Hepatocyte (in vitro differentiated cells): Measurements from ENCODE around the gene CHD6. TPM values are rescaled to one million over a fixed set of nuclear protein-coding genes. Genes with fewer than 3 reads are reported as not detected.

Experiments
- DNase-seq: peaks from one replicate; pipeline ENCODE4 v3.0.0-alpha.2; 2016; ENCODE audit warnings: low spot score
- H2AFZ ChIP-seq: fragments of 200-600 bp; sonication (generic); 2 replicates; pipeline ENCODE4 v1.6.0; 2016; ENCODE audit warnings: antibody characterized with exemption, mild to moderate bottlenecking
- H3K27ac ChIP-seq: fragments of 200-600 bp; sonication (generic); 2 replicates; pipeline ENCODE4 v1.5.1; 2016; ENCODE audit warnings: mild to moderate bottlenecking
- H3K27me3 ChIP-seq: fragments of 200-600 bp; sonication (generic); 2 replicates; pipeline ENCODE4 v1.6.1; 2016
- H3K36me3 ChIP-seq: fragments of 200-600 bp; sonication (generic); replicated peaks from 2 replicates; pipeline ENCODE4 v1.5.1; 2016; ENCODE audit warnings: low read depth; ENCODE audit not compliant: insufficient read depth
- H3K4me1 ChIP-seq: fragments of 200-600 bp; sonication (generic); 2 replicates; pipeline ENCODE4 v1.5.1; 2016; ENCODE audit warnings: mild to moderate bottlenecking, moderate library complexity; ENCODE audit not compliant: insufficient read depth
- H3K4me2 ChIP-seq: fragments of 200-600 bp; sonication (generic); 2 replicates; pipeline ENCODE4 v1.6.0; 2016
- H3K4me3 ChIP-seq: fragments of 200-600 bp; sonication (generic); 2 replicates; pipeline ENCODE4 v1.5.1; 2016; ENCODE audit warnings: mild to moderate bottlenecking
- H3K79me2 ChIP-seq: fragments of 200-600 bp; sonication (generic); 2 replicates; pipeline ENCODE4 v1.6.0; 2017; ENCODE audit warnings: mild to moderate bottlenecking
- H3K9me2 ChIP-seq: fragments of 200-600 bp; sonication (generic); replicated peaks from 2 replicates; pipeline ENCODE4 v1.6.0; 2017; ENCODE audit warnings: mild to moderate bottlenecking; ENCODE audit not compliant: insufficient read depth
- H3K9me3 ChIP-seq: fragments of 200-600 bp; sonication (generic); 2 replicates; pipeline ENCODE4 v1.5.1; 2016; ENCODE audit warnings: low read depth, mild to moderate bottlenecking
- H4K20me1 ChIP-seq: fragments of 200-600 bp; sonication (generic); 2 replicates; pipeline ENCODE4 v1.6.0; 2016; ENCODE audit warnings: mild to moderate bottlenecking; ENCODE audit not compliant: insufficient read depth, poor library complexity, severe bottlenecking
- CTCF ChIP-seq: fragments of 200-600 bp; sonication (generic); IDR thresholded peaks from 2 replicates; pipeline ENCODE4 v1.5.1; 2016; ENCODE audit warnings: antibody characterized with exemption, mild to moderate bottlenecking; ENCODE audit not compliant: poor library complexity
- EZH2 ChIP-seq: fragments of 200-600 bp; sonication (generic); IDR thresholded peaks from 2 replicates; pipeline ENCODE4 v1.6.1; 2016; ENCODE audit warnings: antibody characterized with exemption, mild to moderate bottlenecking, borderline replicate concordance
- EZH2phosphoT487 ChIP-seq: fragments of 200-600 bp; sonication (generic); IDR thresholded peaks from one replicate; pipeline ENCODE4 v1.6.1; 2018; ENCODE audit warnings: antibody characterized with exemption, mild to moderate bottlenecking, low read depth, moderate library complexity; ENCODE audit not compliant: unreplicated experiment, severe bottlenecking
- WGBS: methylation state at CpG from one replicate; pipeline ENCODE4 v1.1.6; 2016; ENCODE audit warnings: low lambda C conversion rate; ENCODE audit errors: missing lambda C conversion rate; 5-methylcytosine and 5-hydroxymethylcytosine counted together
- polyA plus RNA-seq: library from polyadenylated mRNA; unstranded; fragments of >200 nt; fragmentation: Nextera tagmentation; extraction: Ambion mirVana; gene quantifications from 2 replicates; pipeline ENCODE4 v1.2.1, GENCODE V29; 2016
- total RNA-seq: library from RNA; depleted of rRNA; stranded (reverse); fragments of >200 nt; gene quantifications from 2 replicates; pipeline ENCODE4 v1.2.3, GENCODE V29; 2014

CHD6 gene
- total and polyA plus RNA-seq, 2 experiments from 2014 or later, result 31.0 to 56.0 TPM

- Histone ChIP-seq H3K27me3 (no peaks in the 10 kb centered on the region), H2AFZ (no peak overlapping the region), H3K9me2 (no peaks in the 10 kb centered on the region), H3K79me2 (no peaks in the 10 kb centered on the region), H3K4me3 (no peak overlapping the region), H3K4me2 (no peak overlapping the region), H3K9me3 (no peaks in the 10 kb centered on the region), H3K27ac (peak overlapping the region; percentile 45), H4K20me1 (no peaks in the 10 kb centered on the region), H3K4me1 (peaks cover 22% of the 10 kb centered on the region), H3K36me3 (peaks cover 6% of the 10 kb centered on the region)
- no peak for DNase-seq
- WGBS, result 83% methylated on average over 11 of the region's 11 CpGs
- no peak for TF ChIP-seq EZH2phosphoT487
- TF ChIP-seq CTCF, result no peak
- no peak for TF ChIP-seq EZH2
Observed at GRCh38 chr20:41426086-41426830, 191.9 kb downstream of the CHD6 start.

GRCh38 chr20:41425180-41425884 is 192.8 kb downstream of the CHD6 start:
- Histone ChIP-seq H3K4me3 (no peak overlapping the region), H3K9me3 (no peaks in the 10 kb centered on the region), H4K20me1 (no peaks in the 10 kb centered on the region), H3K27me3 (no peaks in the 10 kb centered on the region), H3K36me3 (peaks cover 6% of the 10 kb centered on the region), H3K79me2 (no peaks in the 10 kb centered on the region), H3K9me2 (no peaks in the 10 kb centered on the region), H3K4me2 (no peak overlapping the region), H3K27ac (peak overlapping the region; percentile 50), H2AFZ (no peak overlapping the region), H3K4me1 (peaks cover 22% of the 10 kb centered on the region)
- TF ChIP-seq CTCF (no peak), EZH2 (no peak), EZH2phosphoT487 (no peak)
- DNase-seq, result no peak
- WGBS, result 80% methylated on average over 10 of the region's 10 CpGs

- 80% methylated on average over 1 of the region's 1 CpG for WGBS
- Histone ChIP-seq H3K27me3 (no peaks in the 10 kb centered on the region), H2AFZ (no peak overlapping the region), H3K9me3 (no peaks in the 10 kb centered on the region), H3K79me2 (no peaks in the 10 kb centered on the region), H3K4me2 (no peak overlapping the region), H3K36me3 (peaks cover 6% of the 10 kb centered on the region), H3K4me3 (no peak overlapping the region), H3K9me2 (no peaks in the 10 kb centered on the region), H3K27ac (peak overlapping the region; percentile 50), H3K4me1 (peaks cover 22% of the 10 kb centered on the region), H4K20me1 (no peaks in the 10 kb centered on the region)
- TF ChIP-seq EZH2phosphoT487 (no peak), CTCF (no peak), EZH2 (no peak)
- DNase-seq, result no peak
Observed at GRCh38 chr20:41424546-41424945, 193.6 kb downstream of the CHD6 start.
